HepG2 (cell line): ENCODE results near the gene ZNF142. TPM values are rescaled to one million over a fixed set of nuclear protein-coding genes. Genes with fewer than 3 reads are reported as not detected.

Source experiments
- ATAC-seq: fragments of 200-7000 bp; cut with Tn5 transposase; 3 replicates; pipeline ENCODE4 v1.9.1; 2020; ENCODE audit warnings: mild to moderate bottlenecking, moderate library complexity
- BruUV-seq: library from RNA; stranded (reverse); fragments of 400-500 nt; replicated peaks from 2 replicates; lab custom pipeline; 2021; lab: Mats Ljungman, UMichigan
- CTCF ChIA-PET: fragments of 300-600 bp; formaldehyde crosslinking; extraction: SDS; loops from one replicate; lab custom pipeline; 2021; ENCODE audit warnings: low total read pairs, inconsistent platforms, low intra/inter-chr PET ratio; lab: Yijun Ruan, JAX
- POLR2A ChIA-PET: fragments of 350-600 bp; sonication (Branson Sonifier 250); formaldehyde crosslinking; loops from one replicate; lab custom pipeline; 2020; ENCODE audit warnings: antibody characterized with exemption, inconsistent platforms; lab: Yijun Ruan, JAX
- DNase-seq: peaks from one replicate; pipeline ENCODE4 v3.0.0-alpha.2; 2015; ENCODE audit warnings: low spot score
- FAIRE-seq: peaks from 3 replicates; lab custom pipeline; 2011; peaks lifted over from hg19 to GRCh38; lab: Jason Lieb, UNC
- H2AFZ ChIP-seq: one replicate; pipeline ENCODE4 v1.6.1; 2011; ENCODE audit warnings: low read length, inconsistent platforms
- H3K27ac ChIP-seq: fragments of 300-600 bp; 3 replicates; pipeline ENCODE4 v1.8.0; 2011; ENCODE audit warnings: mixed run types, mild to moderate bottlenecking, mixed read lengths, low read length, inconsistent platforms; ENCODE audit not compliant: insufficient read depth; ENCODE audit errors: extremely low read length
- H3K27me3 ChIP-seq, 2 experiments: fragments of 200-600 bp in 1 of 2; 2 replicates in 1 of 2; 3 replicates in 1 of 2; pipeline versions ENCODE4 v1.6.0 to v1.8.0; 2011; ENCODE audit warnings: low read length in 2 of 2, mild to moderate bottlenecking in 2 of 2, moderate library complexity in 2 of 2, inconsistent platforms in 1 of 2; ENCODE audit not compliant: insufficient read depth in 2 of 2, control insufficient read depth in 1 of 2
- H3K36me3 ChIP-seq, 2 experiments: fragments of 200-600 bp in 1 of 2; replicated peaks in 1 of 2; 2 replicates in 1 of 2; 3 replicates in 1 of 2; pipeline versions ENCODE4 v1.5.1 to v1.8.0; 2011; ENCODE audit warnings: low read length in 2 of 2, inconsistent platforms in 1 of 2; ENCODE audit not compliant: insufficient read depth in 2 of 2, control insufficient read depth in 1 of 2
- H3K4me1 ChIP-seq: 2 replicates; pipeline ENCODE4 v1.5.1; 2012; ENCODE audit warnings: low read length, inconsistent platforms; ENCODE audit not compliant: insufficient read depth
- H3K4me2 ChIP-seq: 2 replicates; pipeline ENCODE4 v1.6.0; 2011; ENCODE audit warnings: low read depth, low read length, inconsistent platforms
- H3K4me3 ChIP-seq, 3 experiments: fragments of 200-600 bp in 1 of 3; sonication (generic), shearing (Covaris generic) in 1 of 3; replicated peaks in 1 of 3; 2 replicates each; pipeline ENCODE4 v1.5.1; 2011 to 2016; ENCODE audit warnings: low read length in 3 of 3, inconsistent platforms in 2 of 3, low read depth in 2 of 3, mild to moderate bottlenecking in 2 of 3, control low read depth in 1 of 3, mixed read lengths in 1 of 3; ENCODE audit not compliant: insufficient read depth in 1 of 3
- H3K79me2 ChIP-seq: one replicate; pipeline ENCODE4 v1.6.1; 2011; ENCODE audit warnings: low read length, inconsistent platforms; ENCODE audit not compliant: insufficient read depth
- H3K9ac ChIP-seq: 2 replicates; pipeline ENCODE4 v1.6.0; 2011; ENCODE audit warnings: mild to moderate bottlenecking, low read depth, low read length, inconsistent platforms; ENCODE audit not compliant: insufficient read depth
- H3K9me3 ChIP-seq: 2 replicates; pipeline ENCODE4 v1.5.1; 2012; ENCODE audit warnings: mild to moderate bottlenecking, low read length
- H4K20me1 ChIP-seq: 2 replicates; pipeline ENCODE4 v1.6.0; 2011; ENCODE audit warnings: inconsistent platforms, mild to moderate bottlenecking, low read length, moderate library complexity; ENCODE audit not compliant: insufficient read depth
- AHR ChIP-seq: IDR thresholded peaks from 2 replicates; pipeline ENCODE4 v1.6.1; 2018; ENCODE audit warnings: missing genetic modification reagents, missing compliant biosample characterization
- FOXM1 ChIP-seq: sonication (generic); formaldehyde crosslinking; IDR thresholded peaks from 2 replicates; pipeline ENCODE4 v1.5.0; 2020; ENCODE audit warnings: missing genetic modification reagents
- GABPB1 ChIP-seq: IDR thresholded peaks from 2 replicates; pipeline ENCODE4 v1.6.1; 2016; ENCODE audit warnings: mild to moderate bottlenecking, missing genetic modification reagents, moderate library complexity, missing compliant biosample characterization
- IRF9 ChIP-seq: sonication (generic); formaldehyde crosslinking; IDR thresholded peaks from 2 replicates; pipeline ENCODE4 v1.8.0; 2022; ENCODE audit warnings: missing genetic modification reagents, mild to moderate bottlenecking, borderline replicate concordance
- MAZ ChIP-seq, 2 experiments: sonication (generic) in 1 of 2; formaldehyde crosslinking in 1 of 2; IDR thresholded peaks; 2 replicates each; pipeline versions ENCODE4 v1.5.0 to v1.6.1; 2012 to 2020; ENCODE audit warnings: low read depth in 2 of 2, mild to moderate bottlenecking in 2 of 2, borderline replicate concordance in 1 of 2, improper control_type of control experiment in 1 of 2, low read length in 1 of 2, missing genetic modification reagents in 1 of 2, moderate library complexity in 1 of 2
- MEF2D ChIP-seq: sonication (generic); formaldehyde crosslinking; IDR thresholded peaks from 2 replicates; pipeline ENCODE4 v1.5.1; 2020; ENCODE audit warnings: mild to moderate bottlenecking, missing genetic modification reagents
- RARG ChIP-seq: sonication (generic); formaldehyde crosslinking; IDR thresholded peaks from 2 replicates; pipeline ENCODE4 v1.4.0; 2020; ENCODE audit warnings: low read depth, mild to moderate bottlenecking, missing genetic modification reagents
- SNAPC5 ChIP-seq: sonication (generic); formaldehyde crosslinking; IDR thresholded peaks from 2 replicates; pipeline ENCODE4 v1.8.1; 2023; ENCODE audit warnings: mild to moderate bottlenecking, missing genetic modification reagents, borderline replicate concordance
- SPEN ChIP-seq: sonication (generic); formaldehyde crosslinking; IDR thresholded peaks from 2 replicates; pipeline ENCODE4 v1.5.1; 2020; ENCODE audit warnings: low read depth, mild to moderate bottlenecking, missing genetic modification reagents
- THYN1 ChIP-seq: sonication (generic); formaldehyde crosslinking; IDR thresholded peaks from 2 replicates; pipeline ENCODE4 v1.8.1; 2023; ENCODE audit warnings: low read depth, mild to moderate bottlenecking, moderate library complexity, missing genetic modification reagents, borderline replicate concordance
- WGBS: methylation state at CpG from one replicate; pipeline ENCODE4 v1.1.6; 2017; ENCODE audit warnings: low lambda C conversion rate; 5-methylcytosine and 5-hydroxymethylcytosine counted together
- in situ Hi-C: cut with HindIII; loops from 2 replicates; pipeline ENCODE4 v1.10.0; 2017; ENCODE audit warnings: low pct_unique_long_range_greater_than_20kb; ENCODE audit not compliant: extremely low pct_ligation_motif_present
- intact Hi-C: fragments of 100-400 bp; cut with micrococcal nuclease; formaldehyde crosslinking; loops from one replicate; pipeline ENCODE4 v1.10.0; 2022; ENCODE audit not compliant: unreplicated experiment
- polyA plus RNA-seq, 8 experiments: library from polyadenylated mRNA; depleted of rRNA in 3 of 8; stranded (reverse) in 7 of 8; unstranded in 1 of 8; fragments of >200 nt; fragmentation: Illumina TruSeq in 4 of 8; extraction: Trizol in 4 of 8; gene quantifications; 2 replicates each; pipeline versions ENCODE4 v1.2.1 to v1.2.3, GENCODE V29; 2011 to 2016; ENCODE audit warnings: low read depth in 4 of 8, missing spikeins in 1 of 8, mixed read lengths in 1 of 8; ENCODE audit not compliant: insufficient read depth in 1 of 8
- total RNA-seq, 5 experiments: library from RNA; depleted of rRNA; stranded (reverse); fragments of >200 nt; fragmentation: Illumina TruSeq; extraction: Trizol; gene quantifications; 2 replicates each; pipeline ENCODE4 v1.2.3, GENCODE V29; 2016; ENCODE audit warnings: low read depth in 1 of 5
- TF ChIP-seq, protein P1 (sequence below), 2 experiments: sonication (generic) in 1 of 2; formaldehyde crosslinking in 1 of 2; IDR thresholded peaks; 2 replicates each; pipeline versions ENCODE4 v1.6.1 to v1.9.0; 2014 to 2022; ENCODE audit warnings: antibody characterized with exemption in 1 of 2, borderline replicate concordance in 1 of 2, inconsistent platforms in 1 of 2, low read depth in 1 of 2, missing genetic modification reagents in 1 of 2

Gene ZNF142
- total and polyA plus RNA-seq, 2 of the 13 experiments (the other 11 are each of a cell fraction or from before 2014, with no cell fraction given): 4.8 to 11.4 TPM

DNA sequence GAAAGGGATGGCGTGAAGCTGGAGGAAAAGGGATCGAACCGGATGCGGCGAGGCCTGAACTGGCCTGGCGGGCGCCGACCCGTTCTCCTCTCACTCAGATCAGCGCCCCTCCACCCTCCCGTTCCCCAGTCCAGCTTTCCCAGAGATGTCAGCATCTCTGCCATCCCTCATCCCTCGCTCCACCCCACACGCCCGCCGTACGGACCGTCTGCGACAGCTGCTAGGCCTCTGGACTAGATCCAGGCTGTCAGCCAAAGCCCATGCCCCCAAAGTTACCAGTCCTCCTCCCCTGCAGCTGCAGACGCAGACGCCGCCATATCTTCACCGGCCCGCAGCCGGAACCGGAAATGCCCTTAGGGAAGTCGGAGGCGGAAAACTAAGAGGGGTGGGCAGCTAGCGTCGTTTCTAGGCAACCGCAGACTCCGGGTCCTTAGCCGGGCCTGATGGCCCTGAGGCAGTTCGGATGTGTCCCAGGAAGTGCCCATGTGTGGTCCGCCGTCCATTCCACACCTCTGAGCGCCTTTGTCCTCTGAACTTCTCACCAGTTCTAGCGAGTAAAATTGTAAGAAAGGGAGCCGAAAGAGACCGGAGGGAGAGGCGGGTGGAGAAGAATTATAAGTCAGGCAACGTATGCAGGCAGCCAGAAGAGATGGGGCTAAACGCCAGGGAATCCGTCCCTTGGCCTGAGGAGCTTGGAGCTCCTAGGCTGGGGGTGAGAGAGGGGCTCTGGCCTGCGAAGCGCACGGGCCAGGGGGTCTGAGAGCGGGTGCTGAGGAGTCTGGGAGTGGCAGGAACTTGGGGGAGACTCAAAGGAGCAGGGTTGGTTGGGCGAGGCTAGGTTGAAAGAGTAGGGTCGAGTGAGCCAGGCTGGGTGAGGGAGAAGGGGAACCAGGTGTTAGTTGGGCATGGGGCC lies 12.5 kb upstream of the ZNF142 start, which contains the start of the genes RNF25 and STK36 (continued):
- TF ChIP-seq MEF2D: peak; percentile 20; the same call in 1 of the 2 replicates
- TF ChIP-seq THYN1 (CRISPR knock-in tag): peak; percentile 70; the same call in 1 of the 2 replicates
- no peak for TF ChIP-seq AHR (CRISPR knock-in tag)
- 0 out of 2 replicates have a peak, but pooled peaks have one; percentile 41 for TF ChIP-seq FOXM1 (CRISPR knock-in tag)

DNA sequence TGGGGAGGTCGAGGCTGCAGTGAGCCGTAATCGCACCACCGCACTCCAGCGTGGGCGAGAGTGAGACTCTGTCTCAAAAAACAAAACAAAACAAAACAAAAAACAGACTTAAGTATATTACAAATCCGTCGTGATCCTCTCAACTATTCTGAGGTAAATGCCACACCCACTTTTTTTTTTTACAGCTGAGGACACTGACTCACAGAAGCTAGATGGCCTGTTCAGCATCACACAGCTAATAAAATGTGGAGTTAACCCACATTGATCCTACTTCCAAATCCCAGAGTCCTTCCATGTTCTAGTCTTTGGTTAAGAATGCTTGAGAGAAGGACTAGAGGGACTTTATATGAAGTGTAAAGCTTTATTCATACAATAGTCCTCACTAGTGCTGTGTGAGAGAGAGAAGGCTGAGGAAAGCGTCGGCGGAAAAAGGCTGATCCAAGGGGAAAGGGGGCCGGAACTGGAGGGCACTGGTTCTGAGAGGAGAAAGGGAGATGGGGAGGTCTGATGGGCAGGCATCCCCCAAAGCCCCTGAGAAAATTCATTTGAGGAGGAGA lies 11.8 kb upstream of the ZNF142 start:
- WGBS: 28% methylated on average over 12 of the region's 12 CpGs
- Histone ChIP-seq H3K27me3 (no peaks in the 10 kb centered on the region; a peak in 1 of 5 replicates), H3K79me2 (peaks cover 15% of the 10 kb centered on the region), H3K9me3 (no peaks in the 10 kb centered on the region), H3K36me3 (peaks cover 8 to 27% of the 10 kb centered on the region in 2 experiments), H3K4me1 (peaks cover 18% of the 10 kb centered on the region), H3K4me3 (peak overlapping the region; percentile 80 to 99 (median 98)), H3K27ac (peak overlapping the region; percentile 63), H3K4me2 (peak overlapping the region; percentile 92), H2AFZ (no peak overlapping the region), H4K20me1 (no peaks in the 10 kb centered on the region), H3K9ac (peak overlapping the region; percentile 78)
- intact Hi-C loops: no loop called here
- DNase-seq: no peak
- ATAC-seq: peak; percentile 39
- ChIA-PET CTCF (no interaction called here), POLR2A (interaction anchor here (0.6 to 7.3 kb wide), 10 partner anchors 8 to 111 kb away, joined by 3 to 130 read pairs (median 4); partner anchors contain the start of genes BCS1L, CYP27A1, TTLL4 and ZNF142)
- in situ Hi-C loops: no loop called here
- no TSS peak for BruUV-seq
- no peak for FAIRE-seq
- TF ChIP-seq, protein P1, sequence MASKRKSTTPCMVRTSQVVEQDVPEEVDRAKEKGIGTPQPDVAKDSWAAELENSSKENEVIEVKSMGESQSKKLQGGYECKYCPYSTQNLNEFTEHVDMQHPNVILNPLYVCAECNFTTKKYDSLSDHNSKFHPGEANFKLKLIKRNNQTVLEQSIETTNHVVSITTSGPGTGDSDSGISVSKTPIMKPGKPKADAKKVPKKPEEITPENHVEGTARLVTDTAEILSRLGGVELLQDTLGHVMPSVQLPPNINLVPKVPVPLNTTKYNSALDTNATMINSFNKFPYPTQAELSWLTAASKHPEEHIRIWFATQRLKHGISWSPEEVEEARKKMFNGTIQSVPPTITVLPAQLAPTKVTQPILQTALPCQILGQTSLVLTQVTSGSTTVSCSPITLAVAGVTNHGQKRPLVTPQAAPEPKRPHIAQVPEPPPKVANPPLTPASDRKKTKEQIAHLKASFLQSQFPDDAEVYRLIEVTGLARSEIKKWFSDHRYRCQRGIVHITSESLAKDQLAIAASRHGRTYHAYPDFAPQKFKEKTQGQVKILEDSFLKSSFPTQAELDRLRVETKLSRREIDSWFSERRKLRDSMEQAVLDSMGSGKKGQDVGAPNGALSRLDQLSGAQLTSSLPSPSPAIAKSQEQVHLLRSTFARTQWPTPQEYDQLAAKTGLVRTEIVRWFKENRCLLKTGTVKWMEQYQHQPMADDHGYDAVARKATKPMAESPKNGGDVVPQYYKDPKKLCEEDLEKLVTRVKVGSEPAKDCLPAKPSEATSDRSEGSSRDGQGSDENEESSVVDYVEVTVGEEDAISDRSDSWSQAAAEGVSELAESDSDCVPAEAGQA (IDR thresholded peaks at IDR 0.05; ENCODE audit: low read depth): no peak
- TF ChIP-seq, protein P1 (CRISPR knock-in tag; IDR thresholded peaks at IDR 0.05; ENCODE audit: borderline replicate concordance): no peak
- 0 out of 2 replicates have a peak, but pooled peaks have one; percentile 64 for TF ChIP-seq IRF9
- no peak for TF ChIP-seq SNAPC5 (CRISPR knock-in tag)
- TF ChIP-seq SPEN (CRISPR knock-in tag): 0 out of 2 replicates have a peak, but pooled peaks have one; percentile 17
- 0 out of 2 replicates have a peak, but pooled peaks have one; percentile 26 for TF ChIP-seq RARG (CRISPR knock-in tag)
- no peak for TF ChIP-seq GABPB1
- no peak for TF ChIP-seq MAZ (IDR thresholded peaks at IDR 0.05; ENCODE audit: borderline replicate concordance, low read depth, low read length)
- TF ChIP-seq MAZ (CRISPR knock-in tag; IDR thresholded peaks at IDR 0.05; ENCODE audit: low read depth): no peak; the same call in 1 of the 2 replicates
